GM23338 (cell line): ENCODE results near the gene ARMH4. TPM values are rescaled to one million over a fixed set of nuclear protein-coding genes. Genes with fewer than 3 reads are reported as not detected.

Experiments
- ATAC-seq: fragments of 200-7000 bp; cut with Tn5 transposase; 3 replicates; pipeline ENCODE4 v1.9.1; 2020
- DNase-seq: peaks from one replicate; pipeline ENCODE4 v3.0.0-alpha.2; 2015; ENCODE audit warnings: low spot score
- H2AFZ ChIP-seq: fragments of 200-600 bp; sonication (generic); 2 replicates; pipeline ENCODE4 v1.8.0; 2016; ENCODE audit warnings: antibody characterized with exemption, mild to moderate bottlenecking, moderate library complexity
- H3F3A ChIP-seq: fragments of 200-600 bp; sonication (generic); replicated peaks from 2 replicates; pipeline ENCODE4 v1.8.0; 2017; ENCODE audit warnings: antibody characterized with exemption, mixed run types, low read depth
- H3K27ac ChIP-seq: fragments of 200-600 bp; sonication (generic); 2 replicates; pipeline ENCODE4 v1.6.1; 2016; ENCODE audit warnings: low read depth
- H3K27me3 ChIP-seq: fragments of 200-600 bp; sonication (generic); 2 replicates; pipeline ENCODE4 v1.8.0; 2016; ENCODE audit warnings: mild to moderate bottlenecking, mixed run types, moderate library complexity; ENCODE audit not compliant: insufficient read depth
- H3K36me3 ChIP-seq: fragments of 200-600 bp; sonication (generic); 2 replicates; pipeline ENCODE4 v1.8.0; 2016; ENCODE audit warnings: mild to moderate bottlenecking; ENCODE audit not compliant: insufficient read depth
- H3K4me1 ChIP-seq: fragments of 200-600 bp; sonication (generic); 2 replicates; pipeline ENCODE4 v1.8.0; 2016; ENCODE audit warnings: mild to moderate bottlenecking, moderate library complexity; ENCODE audit not compliant: insufficient read depth
- H3K4me2 ChIP-seq: fragments of 200-600 bp; sonication (generic); 2 replicates; pipeline ENCODE4 v1.7.1; 2017; ENCODE audit warnings: mixed run types
- H3K4me3 ChIP-seq: fragments of 200-600 bp; sonication (generic); 2 replicates; pipeline ENCODE4 v1.6.1; 2016; ENCODE audit warnings: mixed run types
- H3K79me2 ChIP-seq: fragments of 200-600 bp; sonication (generic); replicated peaks from 2 replicates; pipeline ENCODE4 v1.8.0; 2017; ENCODE audit warnings: mild to moderate bottlenecking; ENCODE audit not compliant: insufficient read depth
- H3K9me2 ChIP-seq: fragments of 200-600 bp; sonication (generic); 2 replicates; pipeline ENCODE4 v1.8.0; 2017; ENCODE audit not compliant: insufficient read depth
- H4K20me1 ChIP-seq: fragments of 200-600 bp; sonication (generic); replicated peaks from 2 replicates; pipeline ENCODE4 v1.8.0; 2017; ENCODE audit warnings: mild to moderate bottlenecking; ENCODE audit not compliant: insufficient read depth
- H3K27ac Mint-ChIP-seq: 2 replicates; pipeline ENCODE4 v1.8.0; 2020; ENCODE audit warnings: inconsistent platforms, mild to moderate bottlenecking, moderate library complexity, mixed read lengths
- H3K27me3 Mint-ChIP-seq: 3 replicates; pipeline ENCODE4 v1.8.0; 2022; ENCODE audit warnings: low read depth, mild to moderate bottlenecking, moderate library complexity, mixed read lengths, inconsistent platforms; ENCODE audit not compliant: insufficient read depth, poor library complexity
- H3K36me3 Mint-ChIP-seq: 3 replicates; pipeline ENCODE4 v1.8.0; 2021; ENCODE audit warnings: low read depth, mild to moderate bottlenecking, inconsistent platforms, moderate library complexity, mixed read lengths
- H3K4me1 Mint-ChIP-seq: 3 replicates; pipeline ENCODE4 v1.8.0; 2020; ENCODE audit warnings: mild to moderate bottlenecking, inconsistent platforms, mixed read lengths
- H3K4me3 Mint-ChIP-seq: 3 replicates; pipeline ENCODE4 v1.8.0; 2021; ENCODE audit warnings: moderate library complexity, mild to moderate bottlenecking, inconsistent platforms, mixed read lengths
- H3K9me3 Mint-ChIP-seq: 3 replicates; pipeline ENCODE4 v1.8.0; 2020; ENCODE audit warnings: moderate library complexity, mild to moderate bottlenecking, inconsistent platforms, mixed read lengths
- CREB1 ChIP-seq: fragments of 250-450 bp; sonication (Bioruptor Pico); IDR thresholded peaks from 2 replicates; pipeline ENCODE4 v1.5.0; 2020; ENCODE audit warnings: low read depth, mild to moderate bottlenecking, moderate library complexity
- ETS1 ChIP-seq: IDR thresholded peaks from 2 replicates; pipeline ENCODE4 v1.6.1; 2016; ENCODE audit warnings: antibody characterized with exemption
- EZH2 ChIP-seq: fragments of 200-600 bp; sonication (generic); IDR thresholded peaks from one replicate; pipeline ENCODE4 v1.8.0; 2017; ENCODE audit warnings: antibody characterized with exemption, mild to moderate bottlenecking, low read depth; ENCODE audit not compliant: unreplicated experiment
- EZH2phosphoT487 ChIP-seq: fragments of 200-600 bp; sonication (generic); IDR thresholded peaks from one replicate; pipeline ENCODE4 v1.8.1; 2018; ENCODE audit warnings: antibody characterized with exemption; ENCODE audit not compliant: unreplicated experiment
- JUNB ChIP-seq: IDR thresholded peaks from one replicate; pipeline ENCODE4 v1.6.1; 2016; ENCODE audit warnings: antibody characterized with exemption; ENCODE audit not compliant: unreplicated experiment
- NANOG ChIP-seq: IDR thresholded peaks from 2 replicates; pipeline ENCODE4 v1.6.1; 2016; ENCODE audit warnings: antibody characterized with exemption, borderline replicate concordance
- POLR2AphosphoS5 ChIP-seq: IDR thresholded peaks from 2 replicates; pipeline ENCODE4 v1.6.1; 2016; ENCODE audit warnings: antibody characterized with exemption, low read depth
- REST ChIP-seq: IDR thresholded peaks from one replicate; pipeline ENCODE4 v1.6.1; 2018; ENCODE audit warnings: antibody characterized with exemption; ENCODE audit not compliant: unreplicated experiment
- STAT1 ChIP-seq: IDR thresholded peaks from one replicate; pipeline ENCODE4 v1.6.1; 2016; ENCODE audit warnings: antibody characterized with exemption; ENCODE audit not compliant: unreplicated experiment
- ZNF114 ChIP-seq: fragments of 250-450 bp; sonication (Bioruptor Pico); IDR thresholded peaks from 2 replicates; pipeline ENCODE4 v1.5.0; 2020; ENCODE audit warnings: mild to moderate bottlenecking, moderate library complexity
- ZNF331 ChIP-seq: fragments of 250-450 bp; sonication (Bioruptor Pico); IDR thresholded peaks from 2 replicates; pipeline ENCODE4 v1.5.0; 2020; ENCODE audit warnings: low read depth, mild to moderate bottlenecking, moderate library complexity
- polyA plus RNA-seq: library from polyadenylated mRNA; unstranded; fragments of >200 nt; fragmentation: Nextera tagmentation; extraction: Ambion mirVana; gene quantifications from 2 replicates; pipeline ENCODE4 v1.2.1, GENCODE V29; 2016
- total RNA-seq: library from RNA; depleted of rRNA; stranded (reverse); fragments of >200 nt; shearing (Covaris generic); gene quantifications from 2 replicates; pipeline ENCODE4 v1.2.3, GENCODE V29; 2014
- TF ChIP-seq, protein P1 (sequence below), 2 experiments: fragments of 200-600 bp in 1 of 2; sonication (generic) in 1 of 2; conservative IDR thresholded peaks; 2 replicates each; pipeline versions ENCODE4 v1.5.1 to v1.6.1; 2016 to 2017; ENCODE audit warnings: antibody characterized with exemption in 2 of 2, low read depth in 2 of 2, mild to moderate bottlenecking in 2 of 2, moderate library complexity in 1 of 2

The ARMH4 gene
- total and polyA plus RNA-seq, 2 experiments from 2014 or later: 15.5 to 20.2 TPM

GRCh38 chr14:58107041-58107440 is 45.0 kb downstream of the ARMH4 start:
- Histone ChIP-seq H3K9me2 (no peaks in the 10 kb centered on the region), H3K27me3 (no peaks in the 10 kb centered on the region), H3K79me2 (no peaks in the 10 kb centered on the region), H3F3A (no peaks in the 10 kb centered on the region), H3K4me1 (no peaks in the 10 kb centered on the region), H4K20me1 (no peaks in the 10 kb centered on the region), H3K27ac (no peak overlapping the region), H3K4me2 (no peak overlapping the region), H3K4me3 (no peak overlapping the region), H2AFZ (no peak overlapping the region), H3K36me3 (no peaks in the 10 kb centered on the region)
- ATAC-seq (no peak), DNase-seq (no peak)
- no peaks in the 10 kb centered on the region for H3K4me1 Mint-ChIP-seq
- H3K27me3 Mint-ChIP-seq: peaks cover 2% of the 10 kb centered on the region
- no peak overlapping the region for H3K27ac Mint-ChIP-seq
- H3K4me3 Mint-ChIP-seq: no peak overlapping the region
- TF ChIP-seq, protein P1, sequence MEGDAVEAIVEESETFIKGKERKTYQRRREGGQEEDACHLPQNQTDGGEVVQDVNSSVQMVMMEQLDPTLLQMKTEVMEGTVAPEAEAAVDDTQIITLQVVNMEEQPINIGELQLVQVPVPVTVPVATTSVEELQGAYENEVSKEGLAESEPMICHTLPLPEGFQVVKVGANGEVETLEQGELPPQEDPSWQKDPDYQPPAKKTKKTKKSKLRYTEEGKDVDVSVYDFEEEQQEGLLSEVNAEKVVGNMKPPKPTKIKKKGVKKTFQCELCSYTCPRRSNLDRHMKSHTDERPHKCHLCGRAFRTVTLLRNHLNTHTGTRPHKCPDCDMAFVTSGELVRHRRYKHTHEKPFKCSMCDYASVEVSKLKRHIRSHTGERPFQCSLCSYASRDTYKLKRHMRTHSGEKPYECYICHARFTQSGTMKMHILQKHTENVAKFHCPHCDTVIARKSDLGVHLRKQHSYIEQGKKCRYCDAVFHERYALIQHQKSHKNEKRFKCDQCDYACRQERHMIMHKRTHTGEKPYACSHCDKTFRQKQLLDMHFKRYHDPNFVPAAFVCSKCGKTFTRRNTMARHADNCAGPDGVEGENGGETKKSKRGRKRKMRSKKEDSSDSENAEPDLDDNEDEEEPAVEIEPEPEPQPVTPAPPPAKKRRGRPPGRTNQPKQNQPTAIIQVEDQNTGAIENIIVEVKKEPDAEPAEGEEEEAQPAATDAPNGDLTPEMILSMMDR (conservative IDR thresholded peaks at IDR 0.05; ENCODE audit: low read depth in 2 of 2): no peak
- TF ChIP-seq ETS1 (no peak), CREB1 (CRISPR knock-in tag) (no peak), JUNB (no peak), STAT1 (no peak), ZNF331 (CRISPR knock-in tag) (no peak), ZNF114 (CRISPR knock-in tag) (no peak)
- no peaks in the 10 kb centered on the region for H3K36me3 Mint-ChIP-seq
- no peaks in the 10 kb centered on the region for H3K9me3 Mint-ChIP-seq

DNA sequence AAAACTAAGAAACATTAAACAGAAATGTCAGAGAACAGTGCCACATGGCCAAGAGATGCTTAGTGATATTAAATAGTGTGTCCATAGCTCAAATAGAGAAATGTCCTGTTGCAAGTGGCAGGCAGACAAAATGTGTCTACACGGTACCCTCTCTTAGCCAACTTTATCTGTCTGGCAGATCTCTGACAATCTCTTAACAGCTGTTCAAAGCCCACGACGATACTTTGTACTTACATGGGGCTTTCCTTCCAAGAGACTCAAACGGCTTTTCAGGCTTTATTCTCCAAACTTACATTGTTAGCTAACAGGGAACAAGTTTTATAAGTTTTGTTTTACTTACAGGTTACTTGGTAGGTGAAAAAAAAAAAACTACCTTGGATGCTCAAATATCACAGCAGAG is 45.6 kb downstream of the ARMH4 start:
- Histone ChIP-seq H3F3A (no peaks in the 10 kb centered on the region), H3K4me2 (no peak overlapping the region), H3K4me1 (no peaks in the 10 kb centered on the region), H4K20me1 (no peaks in the 10 kb centered on the region), H3K79me2 (no peaks in the 10 kb centered on the region), H3K27me3 (no peaks in the 10 kb centered on the region), H3K36me3 (no peaks in the 10 kb centered on the region), H3K9me2 (no peaks in the 10 kb centered on the region), H2AFZ (no peak overlapping the region), H3K27ac (no peak overlapping the region), H3K4me3 (no peak overlapping the region)
- H3K9me3 Mint-ChIP-seq: no peaks in the 10 kb centered on the region
- no peak overlapping the region for H3K4me3 Mint-ChIP-seq
- no peaks in the 10 kb centered on the region for H3K36me3 Mint-ChIP-seq
- H3K27ac Mint-ChIP-seq: no peak overlapping the region
- H3K4me1 Mint-ChIP-seq: no peaks in the 10 kb centered on the region
- DNase-seq (no peak), ATAC-seq (no peak)
- H3K27me3 Mint-ChIP-seq: peaks cover 2% of the 10 kb centered on the region
- no peak for TF ChIP-seq POLR2AphosphoS5
- no peak for TF ChIP-seq ZNF331 (CRISPR knock-in tag)
- TF ChIP-seq, protein P1 (conservative IDR thresholded peaks at IDR 0.05; ENCODE audit: low read depth in 2 of 2): no peak
- no peak for TF ChIP-seq EZH2
- no peak for TF ChIP-seq CREB1 (CRISPR knock-in tag)
- TF ChIP-seq JUNB: no peak
- no peak for TF ChIP-seq REST
- TF ChIP-seq ZNF114 (CRISPR knock-in tag): no peak
- no peak for TF ChIP-seq ETS1
- TF ChIP-seq EZH2phosphoT487: no peak
- no peak for TF ChIP-seq NANOG
